Neural cell (in vitro differentiated cells): ENCODE measurements around the gene COLEC12. TPM values are rescaled to one million over a fixed set of nuclear protein-coding genes. Genes with fewer than 3 reads are reported as not detected.

Experiments used
- H2AFZ ChIP-seq: fragments of 200-600, 300-800 bp; sonication (generic), shearing (Covaris generic); 2 replicates; pipeline ENCODE4 v1.6.0; 2014; ENCODE audit warnings: low read depth, mild to moderate bottlenecking, antibody characterized with exemption, low read length, moderate library complexity
- H3F3A ChIP-seq: fragments of 200-600 bp; shearing (Covaris generic); 2 replicates; pipeline ENCODE4 v1.6.1; 2016; ENCODE audit warnings: mild to moderate bottlenecking, moderate library complexity, mixed read lengths, antibody characterized with exemption, low read length; ENCODE audit not compliant: insufficient read depth, poor library complexity, severe bottlenecking
- H3K27ac ChIP-seq: fragments of 200-600, 300-800 bp; sonication (generic), shearing (Covaris generic); 2 replicates; pipeline ENCODE4 v1.5.1; 2014; ENCODE audit warnings: mild to moderate bottlenecking, low read length, moderate library complexity
- H3K27me3 ChIP-seq: fragments of 300-800, 200-600 bp; sonication (generic), shearing (Covaris generic); 2 replicates; pipeline ENCODE4 v1.6.0; 2014; ENCODE audit warnings: mild to moderate bottlenecking, low read depth, low read length, moderate library complexity; ENCODE audit not compliant: insufficient read depth
- H3K36me3 ChIP-seq: fragments of 300-800, 200-600 bp; sonication (generic), shearing (Covaris generic); 2 replicates; pipeline ENCODE4 v1.5.1; 2014; ENCODE audit warnings: mild to moderate bottlenecking, antibody characterized with exemption, low read length, moderate library complexity; ENCODE audit not compliant: insufficient read depth
- H3K4me2 ChIP-seq: fragments of 300-800, 200-600 bp; sonication (generic), shearing (Covaris generic); 2 replicates; pipeline ENCODE4 v1.6.0; 2014; ENCODE audit warnings: mild to moderate bottlenecking, low read length
- H3K4me3 ChIP-seq: fragments of 300-800, 200-600 bp; sonication (generic), shearing (Covaris generic); 2 replicates; pipeline ENCODE4 v1.5.1; 2014; ENCODE audit warnings: mild to moderate bottlenecking, low read length, moderate library complexity
- H3K79me2 ChIP-seq: fragments of 200-600 bp; shearing (Covaris generic); replicated peaks from 2 replicates; pipeline ENCODE4 v1.6.0; 2014; ENCODE audit warnings: mild to moderate bottlenecking, low read length, moderate library complexity; ENCODE audit not compliant: insufficient read depth
- H3K9ac ChIP-seq: fragments of 300-800, 200-600 bp; sonication (generic), shearing (Covaris generic); 2 replicates; pipeline ENCODE4 v1.6.1; 2016; ENCODE audit warnings: mild to moderate bottlenecking, low read length, mixed read lengths
- H3K9me2 ChIP-seq: fragments of 200-600 bp; shearing (Covaris generic); 2 replicates; pipeline ENCODE4 v1.6.1; 2016; ENCODE audit warnings: mild to moderate bottlenecking, low read length, mixed read lengths; ENCODE audit not compliant: insufficient read depth
- H3K9me3 ChIP-seq: fragments of 200-600, 300-800 bp; sonication (generic), shearing (Covaris generic); 2 replicates; pipeline ENCODE4 v1.6.1; 2016; ENCODE audit warnings: mild to moderate bottlenecking, mixed run types, low read length, moderate library complexity, mixed read lengths
- H4K20me1 ChIP-seq: fragments of 200-600 bp; shearing (Covaris generic); 2 replicates; pipeline ENCODE4 v1.6.1; 2016; ENCODE audit warnings: mild to moderate bottlenecking, mixed run types; ENCODE audit not compliant: insufficient read depth
- EP300 ChIP-seq: fragments of 450-650 bp; conservative IDR thresholded peaks from 2 replicates; pipeline ENCODE4 v1.6.1; 2014; ENCODE audit warnings: antibody characterized with exemption, mild to moderate bottlenecking, moderate library complexity; ENCODE audit not compliant: poor library complexity, severe bottlenecking
- EZH2 ChIP-seq: fragments of 200-600, 300-800 bp; shearing (Covaris generic), sonication (generic); IDR thresholded peaks from 2 replicates; pipeline ENCODE4 v1.6.1; 2014; ENCODE audit warnings: antibody characterized with exemption, low read length, borderline replicate concordance, mild to moderate bottlenecking; ENCODE audit not compliant: insufficient read depth, poor library complexity, severe bottlenecking
- MXI1 ChIP-seq: fragments of 450-650 bp; conservative IDR thresholded peaks from 2 replicates; pipeline ENCODE4 v1.6.1; 2014; ENCODE audit warnings: antibody characterized with exemption, mild to moderate bottlenecking; ENCODE audit not compliant: poor library complexity, severe bottlenecking
- POLR2AphosphoS5 ChIP-seq: IDR thresholded peaks from 2 replicates; pipeline ENCODE4 v1.6.1; 2012
- RAD21 ChIP-seq: fragments of 450-650 bp; conservative IDR thresholded peaks from 2 replicates; pipeline ENCODE4 v1.6.1; 2014; ENCODE audit warnings: antibody characterized with exemption, mild to moderate bottlenecking, moderate library complexity
- SMC3 ChIP-seq: fragments of 450-650 bp; conservative IDR thresholded peaks from 2 replicates; pipeline ENCODE4 v1.6.1; 2014; ENCODE audit warnings: antibody characterized with exemption, mild to moderate bottlenecking, moderate library complexity; ENCODE audit not compliant: poor library complexity
- TAF1 ChIP-seq: IDR thresholded peaks from 2 replicates; pipeline ENCODE4 v1.6.1; 2012; ENCODE audit warnings: low read depth
- polyA plus RNA-seq: library from polyadenylated mRNA; depleted of rRNA; stranded (reverse); fragments of >200 nt; gene quantifications from 2 replicates; pipeline ENCODE4 v1.2.3, GENCODE V29; 2014
- TF ChIP-seq, protein P1 (sequence below): IDR thresholded peaks from 2 replicates; pipeline ENCODE4 v1.6.1; 2012; ENCODE audit warnings: borderline replicate concordance
- TF ChIP-seq, protein P2 (sequence below): fragments of 450-650 bp; IDR thresholded peaks from 2 replicates; pipeline ENCODE4 v1.5.1; 2014; ENCODE audit warnings: antibody characterized with exemption, mild to moderate bottlenecking, moderate library complexity; ENCODE audit not compliant: poor library complexity, severe bottlenecking

COLEC12 gene
- polyA plus RNA-seq, 1 donor from 2014 or later, result 0.42 TPM

DNA sequence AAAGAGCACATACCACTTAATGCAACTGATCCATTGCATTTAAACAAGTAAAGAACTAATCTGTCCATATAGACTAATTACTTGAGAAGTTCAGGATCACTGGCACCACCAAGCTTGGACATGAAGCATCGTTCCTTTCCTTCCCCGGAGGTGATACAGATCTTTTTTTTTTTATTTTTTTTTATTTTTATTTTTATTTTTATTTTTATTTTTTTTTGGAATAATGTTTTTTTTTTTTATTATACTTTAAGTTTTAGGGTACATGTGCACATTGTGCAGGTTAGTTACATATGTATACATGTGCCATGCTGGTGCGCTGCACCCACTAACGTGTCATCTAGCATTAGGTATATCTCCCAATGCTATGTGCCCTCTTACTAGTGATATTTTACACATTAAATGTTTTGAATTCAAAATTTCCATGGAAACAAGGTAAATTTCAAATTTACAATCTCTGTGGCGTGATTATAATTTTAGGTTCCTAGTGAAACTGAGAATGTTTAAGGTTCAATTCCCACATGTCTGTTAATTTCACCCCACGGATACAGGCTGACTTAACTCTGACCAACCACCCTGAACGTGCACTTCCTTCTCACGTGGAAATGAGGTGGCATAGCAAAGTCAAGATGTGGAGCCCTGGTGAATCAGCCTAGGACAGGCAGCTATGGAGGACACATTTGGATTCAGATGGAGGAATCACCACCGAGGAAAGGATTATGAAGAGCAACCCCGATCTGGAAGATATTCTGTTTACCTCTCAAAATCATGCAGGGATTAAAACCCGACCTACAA is 131.1 kb downstream of the COLEC12 start:
- H3K27me3 ChIP-seq, result no peaks in the 10 kb centered on the region
- H3K9ac ChIP-seq, result no peak overlapping the region
- no peak overlapping the region for H3K4me2 ChIP-seq
- no peaks in the 10 kb centered on the region for H3K9me3 ChIP-seq
- TF ChIP-seq EZH2 (no peak), TAF1 (no peak), SMC3 (no peak), POLR2AphosphoS5 (no peak), MXI1 (no peak), RAD21 (no peak)
- TF ChIP-seq, protein P1, sequence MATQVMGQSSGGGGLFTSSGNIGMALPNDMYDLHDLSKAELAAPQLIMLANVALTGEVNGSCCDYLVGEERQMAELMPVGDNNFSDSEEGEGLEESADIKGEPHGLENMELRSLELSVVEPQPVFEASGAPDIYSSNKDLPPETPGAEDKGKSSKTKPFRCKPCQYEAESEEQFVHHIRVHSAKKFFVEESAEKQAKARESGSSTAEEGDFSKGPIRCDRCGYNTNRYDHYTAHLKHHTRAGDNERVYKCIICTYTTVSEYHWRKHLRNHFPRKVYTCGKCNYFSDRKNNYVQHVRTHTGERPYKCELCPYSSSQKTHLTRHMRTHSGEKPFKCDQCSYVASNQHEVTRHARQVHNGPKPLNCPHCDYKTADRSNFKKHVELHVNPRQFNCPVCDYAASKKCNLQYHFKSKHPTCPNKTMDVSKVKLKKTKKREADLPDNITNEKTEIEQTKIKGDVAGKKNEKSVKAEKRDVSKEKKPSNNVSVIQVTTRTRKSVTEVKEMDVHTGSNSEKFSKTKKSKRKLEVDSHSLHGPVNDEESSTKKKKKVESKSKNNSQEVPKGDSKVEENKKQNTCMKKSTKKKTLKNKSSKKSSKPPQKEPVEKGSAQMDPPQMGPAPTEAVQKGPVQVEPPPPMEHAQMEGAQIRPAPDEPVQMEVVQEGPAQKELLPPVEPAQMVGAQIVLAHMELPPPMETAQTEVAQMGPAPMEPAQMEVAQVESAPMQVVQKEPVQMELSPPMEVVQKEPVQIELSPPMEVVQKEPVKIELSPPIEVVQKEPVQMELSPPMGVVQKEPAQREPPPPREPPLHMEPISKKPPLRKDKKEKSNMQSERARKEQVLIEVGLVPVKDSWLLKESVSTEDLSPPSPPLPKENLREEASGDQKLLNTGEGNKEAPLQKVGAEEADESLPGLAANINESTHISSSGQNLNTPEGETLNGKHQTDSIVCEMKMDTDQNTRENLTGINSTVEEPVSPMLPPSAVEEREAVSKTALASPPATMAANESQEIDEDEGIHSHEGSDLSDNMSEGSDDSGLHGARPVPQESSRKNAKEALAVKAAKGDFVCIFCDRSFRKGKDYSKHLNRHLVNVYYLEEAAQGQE, result no peak
- H4K20me1 ChIP-seq, result no peaks in the 10 kb centered on the region
- H3K9me2 ChIP-seq, result no peaks in the 10 kb centered on the region
- no peak overlapping the region for H2AFZ ChIP-seq
- H3K27ac ChIP-seq, result no peak overlapping the region
- H3K36me3 ChIP-seq, result no peaks in the 10 kb centered on the region
- H3F3A ChIP-seq, result no peaks in the 10 kb centered on the region
- no peaks in the 10 kb centered on the region for H3K79me2 ChIP-seq
- H3K4me3 ChIP-seq, result no peak overlapping the region

DNA sequence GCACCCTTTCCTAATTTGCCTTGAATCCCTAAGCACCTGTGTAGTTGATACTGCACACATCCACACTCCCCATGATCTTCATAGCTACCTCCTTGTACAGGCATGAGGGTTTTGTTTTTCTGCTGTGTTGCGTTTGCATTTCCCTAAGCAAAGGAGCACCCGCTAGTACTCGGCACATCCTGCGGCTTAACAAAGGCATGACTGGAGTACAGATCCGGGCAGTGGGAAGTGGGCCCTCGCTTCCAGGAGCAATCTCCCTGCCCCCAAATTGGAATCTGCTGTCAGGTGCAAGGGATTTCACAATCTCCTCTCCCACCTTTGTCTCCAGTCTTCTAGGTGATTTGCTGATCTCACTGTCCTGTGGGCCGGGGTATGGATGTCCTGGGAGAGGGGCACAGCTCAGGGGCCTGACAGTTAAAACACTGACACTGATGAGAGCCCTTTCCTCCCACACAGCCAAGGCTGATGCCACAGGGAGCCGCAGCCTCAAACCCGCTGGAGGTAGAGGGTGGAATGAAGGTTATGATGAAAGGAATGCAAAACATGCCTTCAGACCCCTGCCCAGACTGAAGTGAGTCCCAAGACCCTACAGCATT is 133.9 kb downstream of the COLEC12 start:
- H3K4me2 ChIP-seq, result no peak overlapping the region
- no peaks in the 10 kb centered on the region for H3F3A ChIP-seq
- H3K27me3 ChIP-seq, result no peaks in the 10 kb centered on the region
- H3K36me3 ChIP-seq, result no peaks in the 10 kb centered on the region
- H3K9me2 ChIP-seq, result no peaks in the 10 kb centered on the region
- TF ChIP-seq EP300, result no peak
- no peak for TF ChIP-seq POLR2AphosphoS5
- TF ChIP-seq, protein P2, sequence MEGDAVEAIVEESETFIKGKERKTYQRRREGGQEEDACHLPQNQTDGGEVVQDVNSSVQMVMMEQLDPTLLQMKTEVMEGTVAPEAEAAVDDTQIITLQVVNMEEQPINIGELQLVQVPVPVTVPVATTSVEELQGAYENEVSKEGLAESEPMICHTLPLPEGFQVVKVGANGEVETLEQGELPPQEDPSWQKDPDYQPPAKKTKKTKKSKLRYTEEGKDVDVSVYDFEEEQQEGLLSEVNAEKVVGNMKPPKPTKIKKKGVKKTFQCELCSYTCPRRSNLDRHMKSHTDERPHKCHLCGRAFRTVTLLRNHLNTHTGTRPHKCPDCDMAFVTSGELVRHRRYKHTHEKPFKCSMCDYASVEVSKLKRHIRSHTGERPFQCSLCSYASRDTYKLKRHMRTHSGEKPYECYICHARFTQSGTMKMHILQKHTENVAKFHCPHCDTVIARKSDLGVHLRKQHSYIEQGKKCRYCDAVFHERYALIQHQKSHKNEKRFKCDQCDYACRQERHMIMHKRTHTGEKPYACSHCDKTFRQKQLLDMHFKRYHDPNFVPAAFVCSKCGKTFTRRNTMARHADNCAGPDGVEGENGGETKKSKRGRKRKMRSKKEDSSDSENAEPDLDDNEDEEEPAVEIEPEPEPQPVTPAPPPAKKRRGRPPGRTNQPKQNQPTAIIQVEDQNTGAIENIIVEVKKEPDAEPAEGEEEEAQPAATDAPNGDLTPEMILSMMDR, result no peak
- TF ChIP-seq, protein P1, result no peak
- no peak for TF ChIP-seq RAD21
- TF ChIP-seq MXI1, result no peak
- TF ChIP-seq EZH2, result no peak
- no peak for TF ChIP-seq TAF1
- no peak for TF ChIP-seq SMC3
- H2AFZ ChIP-seq, result no peak overlapping the region
- no peak overlapping the region for H3K4me3 ChIP-seq
- no peak overlapping the region for H3K27ac ChIP-seq
- H4K20me1 ChIP-seq, result no peaks in the 10 kb centered on the region
- no peaks in the 10 kb centered on the region for H3K79me2 ChIP-seq
- H3K9ac ChIP-seq, result no peak overlapping the region
- H3K9me3 ChIP-seq, result no peaks in the 10 kb centered on the region
